Endothelial cell of umbilical vein (primary cell): ENCODE data around the gene FAM53A.

Source experiments
- EZH2 ChIP-seq: IDR thresholded peaks from 2 replicates; pipeline ENCODE4 v1.6.1; 2012; ENCODE audit warnings: borderline replicate concordance, low read depth, mild to moderate bottlenecking, moderate library complexity, low read length, inconsistent platforms; ENCODE audit not compliant: severe bottlenecking
- GATA2 ChIP-seq: IDR thresholded peaks from 2 replicates; pipeline ENCODE4 v1.7.0; 2011; ENCODE audit warnings: low read depth, mild to moderate bottlenecking, moderate library complexity, mixed read lengths, low read length; ENCODE audit not compliant: insufficient read length, insufficient read depth
- JUN ChIP-seq: IDR thresholded peaks from 2 replicates; pipeline ENCODE4 v1.6.1; 2011; ENCODE audit warnings: borderline replicate concordance, low read depth; ENCODE audit not compliant: insufficient read length, insufficient read depth
- MAX ChIP-seq: IDR thresholded peaks from 2 replicates; pipeline ENCODE4 v1.6.1; 2011; ENCODE audit not compliant: insufficient read depth, insufficient read length
- MYC ChIP-seq: IDR thresholded peaks from one replicate; pipeline ENCODE4 v1.6.1; 2011; ENCODE audit warnings: mild to moderate bottlenecking, low read depth, low read length
- POLR2A ChIP-seq: IDR thresholded peaks from 2 replicates; pipeline ENCODE4 v1.6.1; 2012; ENCODE audit warnings: low read depth, mild to moderate bottlenecking, control low read depth, low read length
- POLR2AphosphoS5 ChIP-seq: IDR thresholded peaks from 2 replicates; pipeline ENCODE4 v1.6.1; 2012; ENCODE audit warnings: low read depth, mild to moderate bottlenecking, control low read depth, low read length, moderate library complexity; ENCODE audit not compliant: insufficient read depth
- TF ChIP-seq, protein P1 (sequence below), 2 donors: IDR thresholded peaks; 1 replicate in 1 of 2; 2 replicates in 1 of 2; pipeline ENCODE4 v1.5.1; 2011; ENCODE audit warnings: low read length in 2 of 2, mild to moderate bottlenecking in 2 of 2, moderate library complexity in 2 of 2, control low read depth in 1 of 2, inconsistent platforms in 1 of 2, low read depth in 1 of 2; ENCODE audit not compliant: insufficient read depth in 1 of 2; ENCODE audit errors: extremely low read depth in 1 of 2

DNA sequence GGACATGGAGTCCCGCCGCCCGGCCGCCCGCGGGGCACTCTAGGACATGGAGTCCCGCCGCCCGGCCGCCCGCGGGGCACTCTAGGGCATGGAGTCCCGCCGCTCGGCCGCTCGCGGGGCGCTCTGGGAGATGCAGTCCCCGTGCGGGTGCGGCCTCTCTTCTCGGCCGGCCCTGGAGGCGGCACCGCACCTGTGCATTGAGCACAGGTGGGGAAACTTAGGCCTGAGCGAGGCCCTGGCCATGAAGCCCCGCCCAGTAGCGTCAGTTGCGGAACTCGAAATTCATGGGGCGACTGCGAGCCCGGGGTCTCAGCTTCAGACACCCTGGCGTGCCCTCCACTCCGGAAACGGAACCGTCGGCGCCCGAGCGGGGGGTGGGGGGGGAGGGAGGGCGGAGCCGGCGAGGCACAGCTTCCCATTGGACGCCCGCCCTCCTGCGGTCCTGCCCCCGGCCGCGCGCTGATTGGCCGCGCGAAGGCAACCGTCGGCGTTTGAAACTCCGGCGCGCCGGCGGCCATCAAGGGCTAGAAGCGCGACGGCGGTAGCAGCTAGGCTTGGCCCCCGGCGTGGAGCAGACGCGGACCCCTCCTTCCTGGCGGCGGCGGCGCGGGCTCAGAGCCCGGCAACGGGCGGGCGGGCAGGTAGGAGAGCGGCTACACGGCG, 37.0 kb upstream of the FAM53A start, which contains the start of the genes TACC3 and TMEM129:
- TF ChIP-seq, protein P1, sequence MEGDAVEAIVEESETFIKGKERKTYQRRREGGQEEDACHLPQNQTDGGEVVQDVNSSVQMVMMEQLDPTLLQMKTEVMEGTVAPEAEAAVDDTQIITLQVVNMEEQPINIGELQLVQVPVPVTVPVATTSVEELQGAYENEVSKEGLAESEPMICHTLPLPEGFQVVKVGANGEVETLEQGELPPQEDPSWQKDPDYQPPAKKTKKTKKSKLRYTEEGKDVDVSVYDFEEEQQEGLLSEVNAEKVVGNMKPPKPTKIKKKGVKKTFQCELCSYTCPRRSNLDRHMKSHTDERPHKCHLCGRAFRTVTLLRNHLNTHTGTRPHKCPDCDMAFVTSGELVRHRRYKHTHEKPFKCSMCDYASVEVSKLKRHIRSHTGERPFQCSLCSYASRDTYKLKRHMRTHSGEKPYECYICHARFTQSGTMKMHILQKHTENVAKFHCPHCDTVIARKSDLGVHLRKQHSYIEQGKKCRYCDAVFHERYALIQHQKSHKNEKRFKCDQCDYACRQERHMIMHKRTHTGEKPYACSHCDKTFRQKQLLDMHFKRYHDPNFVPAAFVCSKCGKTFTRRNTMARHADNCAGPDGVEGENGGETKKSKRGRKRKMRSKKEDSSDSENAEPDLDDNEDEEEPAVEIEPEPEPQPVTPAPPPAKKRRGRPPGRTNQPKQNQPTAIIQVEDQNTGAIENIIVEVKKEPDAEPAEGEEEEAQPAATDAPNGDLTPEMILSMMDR (IDR thresholded peaks at IDR 0.05; ENCODE audit: extremely low read depth in 1 of 2, insufficient read depth in 1 of 2, low read depth in 1 of 2, low read length in 2 of 2) = no peak
- TF ChIP-seq POLR2A (no peak), POLR2AphosphoS5 (peak; percentile 84), GATA2 (no peak), EZH2 (no peak), JUN (no peak), MAX (no peak), MYC (no peak)
